Osteoblast (primary cell): ENCODE measurements around the gene AHCYL2. TPM values are rescaled to one million over a fixed set of nuclear protein-coding genes. Genes with fewer than 3 reads are reported as not detected.
"Not testable (repeated sequence)": the region's sequence is repeated elsewhere in the genome, so short reads cannot be mapped to it uniquely, and the experiment has no call there.

Experiments
- DNase-seq: peaks from one replicate; pipeline ENCODE4 v3.0.0; 2011; ENCODE audit warnings: low spot score, mixed read lengths; ENCODE audit not compliant: insufficient read length; ENCODE audit errors: missing footprints
- H2AFZ ChIP-seq: 2 replicates; pipeline ENCODE4 v1.6.0; 2011; ENCODE audit warnings: mild to moderate bottlenecking, low read length
- H3K27ac ChIP-seq: 2 replicates; pipeline ENCODE4 v1.5.1; 2011; ENCODE audit warnings: mild to moderate bottlenecking, low read depth, low read length, moderate library complexity
- H3K27me3 ChIP-seq: 2 replicates; pipeline ENCODE4 v1.6.0; 2012; ENCODE audit warnings: mild to moderate bottlenecking, control low read depth, inconsistent platforms, low read length, moderate library complexity; ENCODE audit not compliant: insufficient read depth
- H3K36me3 ChIP-seq: 2 replicates; pipeline ENCODE4 v1.5.1; 2011; ENCODE audit warnings: mild to moderate bottlenecking, low read length, control low read depth, moderate library complexity; ENCODE audit not compliant: insufficient read depth
- H3K4me1 ChIP-seq: 2 replicates; pipeline ENCODE4 v1.5.1; 2011; ENCODE audit warnings: mild to moderate bottlenecking, low read length, control low read depth, moderate library complexity; ENCODE audit not compliant: insufficient read depth
- H3K4me2 ChIP-seq: 2 replicates; pipeline ENCODE4 v1.6.0; 2011; ENCODE audit warnings: mild to moderate bottlenecking, low read length; ENCODE audit not compliant: insufficient read depth
- H3K4me3 ChIP-seq: fragments of 200-600 bp; sonication (generic); 3 replicates; pipeline ENCODE4 v1.5.1; 2012; ENCODE audit warnings: mild to moderate bottlenecking, low read length, inconsistent platforms; ENCODE audit not compliant: insufficient read depth
- H3K79me2 ChIP-seq: 2 replicates; pipeline ENCODE4 v1.6.0; 2012; ENCODE audit warnings: mild to moderate bottlenecking, low read length, control low read depth, inconsistent platforms; ENCODE audit not compliant: insufficient read depth
- H3K9me3 ChIP-seq: 2 replicates; pipeline ENCODE4 v1.5.1; 2011; ENCODE audit warnings: low read depth, low read length, control low read depth
- H4K20me1 ChIP-seq: 2 replicates; pipeline ENCODE4 v1.6.0; 2012; ENCODE audit warnings: mild to moderate bottlenecking, low read length, control low read depth; ENCODE audit not compliant: insufficient read depth
- CTCF ChIP-seq: IDR thresholded peaks from 2 replicates; pipeline ENCODE4 v1.5.1; 2011; ENCODE audit warnings: mild to moderate bottlenecking, low read depth, low read length, moderate library complexity; ENCODE audit errors: extremely low read depth
- small RNA-seq: library from RNA; depleted of rRNA; stranded (forward); fragments of <200 nt; gene quantifications from one replicate; pipeline ENCODE3, GENCODE V24; 2012
- total RNA-seq: library from RNA; depleted of rRNA; stranded (reverse); fragments of >200 nt; gene quantifications from 2 replicates; pipeline ENCODE4 v1.2.3, GENCODE V29; 2012

The AHCYL2 gene
- total RNA-seq, 1 donor: 10.1 TPM

GRCh38 chr7:129469930-129470329 lies 245.1 kb downstream of the AHCYL2 start:
- H3K9me3 ChIP-seq: no peaks in the 10 kb centered on the region
- H2AFZ ChIP-seq: no peak overlapping the region
- H4K20me1 ChIP-seq: no peaks in the 10 kb centered on the region
- no peak overlapping the region for H3K4me2 ChIP-seq
- no peak for DNase-seq
- no peak overlapping the region for H3K27ac ChIP-seq
- H3K4me3 ChIP-seq: no peak overlapping the region
- no peaks in the 10 kb centered on the region for H3K79me2 ChIP-seq
- no peaks in the 10 kb centered on the region for H3K27me3 ChIP-seq
- H3K36me3 ChIP-seq: no peaks in the 10 kb centered on the region
- H3K4me1 ChIP-seq: peaks cover 28% of the 10 kb centered on the region
- no peak for TF ChIP-seq CTCF

GRCh38 chr7:129470411-129470810 lies 245.6 kb downstream of the AHCYL2 start:
- Histone ChIP-seq H3K27ac (no peak overlapping the region), H3K4me3 (no peak overlapping the region), H3K79me2 (no peaks in the 10 kb centered on the region), H3K36me3 (no peaks in the 10 kb centered on the region), H2AFZ (no peak overlapping the region), H3K4me2 (no peak overlapping the region), H4K20me1 (no peaks in the 10 kb centered on the region), H3K9me3 (no peaks in the 10 kb centered on the region), H3K27me3 (no peaks in the 10 kb centered on the region), H3K4me1 (peaks cover 28% of the 10 kb centered on the region)
- TF ChIP-seq CTCF: no peak
- DNase-seq: no peak

- H3K27ac ChIP-seq: no peak overlapping the region
- H2AFZ ChIP-seq: no peak overlapping the region
- H4K20me1 ChIP-seq: no peaks in the 10 kb centered on the region
- H3K9me3 ChIP-seq: no peaks in the 10 kb centered on the region
- no peak for DNase-seq
- peaks cover 28% of the 10 kb centered on the region for H3K4me1 ChIP-seq
- H3K4me3 ChIP-seq: no peak overlapping the region
- H3K4me2 ChIP-seq: no peak overlapping the region
- no peak for TF ChIP-seq CTCF
- no peaks in the 10 kb centered on the region for H3K27me3 ChIP-seq
- no peaks in the 10 kb centered on the region for H3K79me2 ChIP-seq
- H3K36me3 ChIP-seq: no peaks in the 10 kb centered on the region
These were observed 246.6 kb downstream of the AHCYL2 start for GRCh38 chr7:129471402-129471827.

GRCh38 chr7:129475931-129476330 lies 251.1 kb downstream of the AHCYL2 start:
- not testable (repeated sequence) for H3K4me1 ChIP-seq, H4K20me1 ChIP-seq, H3K27ac ChIP-seq, H3K4me3 ChIP-seq, H3K4me2 ChIP-seq, H3K79me2 ChIP-seq, DNase-seq, H3K9me3 ChIP-seq, H2AFZ ChIP-seq, H3K27me3 ChIP-seq, H3K36me3 ChIP-seq

- DNase-seq, H4K20me1 ChIP-seq, H3K4me2 ChIP-seq, H3K4me1 ChIP-seq, H3K27ac ChIP-seq, H3K27me3 ChIP-seq, H3K9me3 ChIP-seq, H3K4me3 ChIP-seq, H3K36me3 ChIP-seq, H2AFZ ChIP-seq, H3K79me2 ChIP-seq: not testable (repeated sequence)
These were observed 251.6 kb downstream of the AHCYL2 start for GRCh38 chr7:129476398-129476797.

Small RNA genes within 50 kb of the gene (small RNA-seq; reads per million reads assigned to genes)
- gene AC009244.1: not detected
- gene SNRPGP3: not detected

Other genes starting within 250 kb of the AHCYL2 start
- gene TNPO3, start 169.9 kb upstream of the AHCYL2 start, total RNA-seq: 54.5 and 56.1 TPM in 2 replicates
- gene TSPAN33, start 80.3 kb upstream of the AHCYL2 start, total RNA-seq: under 0.01 and 0.36 TPM in 2 replicates
- gene SMO, start 36.4 kb upstream of the AHCYL2 start, total RNA-seq: 19.9 and 23.9 TPM in 2 replicates
- 8.3 and 19.7 TPM in 2 replicates for gene STRIP2, start 209.4 kb downstream of the AHCYL2 start, total RNA-seq